ENCODE data around the gene PTPRK.
A peak's percentile ranks its signal among the peaks of the same experiment; 100 is the strongest.

PTPRK gene

GRCh38 chr6:128240024-128240428 lies 280.4 kb downstream of the PTPRK start:
- no peak for DNase-seq

GRCh38 chr6:128239146-128239545 lies 281.3 kb downstream of the PTPRK start:
- no peak for DNase-seq

GRCh38 chr6:128238225-128238624 lies 282.2 kb downstream of the PTPRK start:
- no peak for DNase-seq

GRCh38 chr6:128235556-128235955 lies 284.8 kb downstream of the PTPRK start:
- no peak for DNase-seq

- no peak for DNase-seq
These were observed 286.9 kb downstream of the PTPRK start for GRCh38 chr6:128233531-128233930.

- DNase-seq, result no peak
These were observed 290.0 kb downstream of the PTPRK start for GRCh38 chr6:128230267-128230989.

- no peak for DNase-seq
These were observed 294.8 kb downstream of the PTPRK start for GRCh38 chr6:128225612-128226011.

- DNase-seq, result no peak
These were observed 303.5 kb downstream of the PTPRK start for GRCh38 chr6:128216917-128217316.

GRCh38 chr6:128209771-128210170 lies 310.6 kb downstream of the PTPRK start:
- DNase-seq, result no peak

- no peak for DNase-seq
These were observed 311.4 kb downstream of the PTPRK start for GRCh38 chr6:128208851-128209580.

GRCh38 chr6:128208078-128208477 lies 312.3 kb downstream of the PTPRK start:
- DNase-seq, result no peak

- no peak for DNase-seq
These were observed 313.6 kb downstream of the PTPRK start for GRCh38 chr6:128206610-128207426.

- DNase-seq, result no peak
These were observed 315.8 kb downstream of the PTPRK start for GRCh38 chr6:128204616-128205015.

GRCh38 chr6:128202169-128202765 lies 318.1 kb downstream of the PTPRK start:
- DNase-seq, result no peak

GRCh38 chr6:128200789-128201188 lies 319.6 kb downstream of the PTPRK start:
- DNase-seq, result no peak

- no peak for DNase-seq
These were observed 320.9 kb downstream of the PTPRK start for GRCh38 chr6:128199461-128199860.

- no peak for DNase-seq
These were observed 327.4 kb downstream of the PTPRK start for GRCh38 chr6:128192972-128193371.

- DNase-seq, result no peak
These were observed 331.7 kb downstream of the PTPRK start for GRCh38 chr6:128188678-128189077.

- no peak for DNase-seq
These were observed 333.7 kb downstream of the PTPRK start for GRCh38 chr6:128186729-128187128.

GRCh38 chr6:128179876-128180438 lies 340.4 kb downstream of the PTPRK start:
- DNase-seq, result peak; percentile 3

GRCh38 chr6:128174724-128175123 lies 345.7 kb downstream of the PTPRK start:
- no peak for DNase-seq

- DNase-seq, result no peak
These were observed 347.4 kb downstream of the PTPRK start for GRCh38 chr6:128172752-128173682.
